Common myeloid progenitor, CD34-positive (primary cell): ENCODE results near the gene ASB3.

Experiments used
- CTCF ChIA-PET: fragments of 350-600 bp; sonication (Branson Sonifier 250); formaldehyde crosslinking; loops from one replicate; lab custom pipeline; 2021; ENCODE audit warnings: antibody characterized with exemption; lab: Charles Lee
- POLR2A ChIA-PET: fragments of 350-600 bp; sonication (Branson Sonifier 250); formaldehyde crosslinking; loops from one replicate; lab custom pipeline; 2021; ENCODE audit warnings: antibody characterized with exemption; lab: Charles Lee
- DNase-seq, 3 donors: peaks; one replicate each; pipeline versions ENCODE4 v3.0.0 to v3.0.0-alpha.2; 2013
- H3K27ac ChIP-seq, 2 experiments: 1 replicate in 1 of 2; 2 replicates in 1 of 2; pipeline ENCODE4 v1.7.0; 2013; ENCODE audit warnings: inconsistent platforms in 2 of 2, low read length in 2 of 2, mild to moderate bottlenecking in 2 of 2, low read depth in 1 of 2, moderate library complexity in 1 of 2; ENCODE audit not compliant: severe bottlenecking in 2 of 2, insufficient read depth in 1 of 2, poor library complexity in 1 of 2
- H3K27me3 ChIP-seq, 5 experiments: replicated peaks in 2 of 5; 1 replicate in 3 of 5; 2 replicates in 2 of 5; pipeline versions ENCODE4 v1.6.1 to v1.7.0; 2013; ENCODE audit warnings: low read length in 4 of 5, mild to moderate bottlenecking in 2 of 5, moderate library complexity in 2 of 5, inconsistent platforms in 1 of 5; ENCODE audit not compliant: insufficient read depth in 5 of 5, control insufficient read depth in 4 of 5
- H3K36me3 ChIP-seq, 4 experiments: 1 replicate in 2 of 4; 2 replicates in 2 of 4; pipeline versions ENCODE4 v1.6.1 to v1.7.0; 2013; ENCODE audit warnings: low read length in 3 of 4, control low read depth in 1 of 4, mild to moderate bottlenecking in 1 of 4; ENCODE audit not compliant: control insufficient read depth in 4 of 4, insufficient read depth in 4 of 4
- H3K4me1 ChIP-seq, 4 experiments: 1 replicate in 3 of 4; 2 replicates in 1 of 4; pipeline versions ENCODE4 v1.6.1 to v1.7.1; 2013; ENCODE audit warnings: low read length in 3 of 4, mild to moderate bottlenecking in 3 of 4, control low read depth in 1 of 4, inconsistent platforms in 1 of 4, moderate library complexity in 1 of 4; ENCODE audit not compliant: control insufficient read depth in 4 of 4, insufficient read depth in 4 of 4; ENCODE audit errors: control extremely low read depth in 1 of 4
- H3K4me3 ChIP-seq, 7 experiments: 1 replicate in 4 of 7; 2 replicates in 3 of 7; pipeline versions ENCODE4 v1.5.1 to v1.7.0; 2013; ENCODE audit warnings: mild to moderate bottlenecking in 7 of 7, low read length in 6 of 7, moderate library complexity in 6 of 7, inconsistent platforms in 2 of 7, low read depth in 2 of 7, control low read depth in 1 of 7; ENCODE audit not compliant: insufficient read depth in 4 of 7, control insufficient read depth in 1 of 7; ENCODE audit errors: extremely low read depth in 1 of 7
- H3K9me3 ChIP-seq, 5 experiments: 1 replicate in 4 of 5; 2 replicates in 1 of 5; pipeline versions ENCODE4 v1.6.1 to v1.7.1; 2013; ENCODE audit warnings: low read length in 4 of 5, mild to moderate bottlenecking in 2 of 5, inconsistent platforms in 1 of 5, low read depth in 1 of 5, moderate library complexity in 1 of 5; ENCODE audit not compliant: control insufficient read depth in 4 of 5, insufficient read depth in 2 of 5; ENCODE audit errors: control extremely low read depth in 1 of 5
- WGBS: methylation state at CpG from one replicate; pipeline ENCODE4 v1.1.5; 2013; ENCODE audit not compliant: insufficient coverage; 5-methylcytosine and 5-hydroxymethylcytosine counted together

The ASB3 gene

GRCh38 chr2:53778536-53779162 is 8.1 kb downstream of the ASB3 start:
- CTCF ChIA-PET = interaction anchor here (2.6 kb wide), 1 partner anchor 11 kb away, joined by 13 read pairs; the partner anchor contains the start of gene CHAC2
- no CpG with 5 or more reads among the region's 5 CpGs for WGBS
- H3K27me3 ChIP-seq = no peaks in the 10 kb centered on the region
- H3K27ac ChIP-seq = no peak overlapping the region
- H3K9me3 ChIP-seq = no peaks in the 10 kb centered on the region
- H3K4me3 ChIP-seq = no peak overlapping the region
- H3K4me1 ChIP-seq = peaks cover 0 to 4% (median 2%) of the 10 kb centered on the region in 4 experiments
- H3K36me3 ChIP-seq = peaks cover 8 to 21% (median 20%) of the 10 kb centered on the region in 4 experiments
- peak; percentile 19 to 75 (median 62) for DNase-seq
- POLR2A ChIA-PET = interaction anchor here (0.6 to 1.5 kb wide), 2 partner anchors 11 to 80 kb away, joined by 3 read pairs; partner anchors contain the start of gene CHAC2

- no peaks in the 10 kb centered on the region for H3K9me3 ChIP-seq
- ChIA-PET POLR2A (interaction anchor here (1.7 kb wide), 1 partner anchor 9 kb away, joined by 7 read pairs; the partner anchor contains the start of gene CHAC2), CTCF (interaction anchor here (0.8 to 1.5 kb wide), 4 partner anchors 8 to 62 kb away, joined by 3 to 6 read pairs (median 4); partner anchors contain the start of genes ASB3, CHAC2 and ERLEC1)
- 50% methylated on average over 1 of the region's 1 CpG for WGBS
- H3K4me3 ChIP-seq = no peak overlapping the region
- H3K27ac ChIP-seq = no peak overlapping the region
- peaks cover 0 to 2% (median 0%) of the 10 kb centered on the region in 4 experiments for H3K4me1 ChIP-seq
- no peaks in the 10 kb centered on the region for H3K27me3 ChIP-seq
- DNase-seq = no peak
- peaks cover 8 to 20% (median 17%) of the 10 kb centered on the region in 4 experiments for H3K36me3 ChIP-seq
These were observed 9.6 kb downstream of the ASB3 start for GRCh38 chr2:53777134-53777533.

- ChIA-PET POLR2A (interaction anchor here (2.9 kb wide), 1 partner anchor 16 kb away, joined by 14 read pairs; the partner anchor contains the start of genes ASB3 and ERLEC1), CTCF (interaction anchor here (0.8 kb wide), 1 partner anchor 15 kb away, joined by 4 read pairs; no protein-coding TSS in a partner anchor)
- DNase-seq = peak; percentile 25 to 63 (median 43)
- Histone ChIP-seq H3K9me3 (no peaks in the 10 kb centered on the region), H3K27me3 (no peaks in the 10 kb centered on the region), H3K27ac (no peak overlapping the region), H3K36me3 (peaks cover 0 to 8% (median 2%) of the 10 kb centered on the region in 4 experiments), H3K4me1 (peaks cover 3 to 23% (median 14%) of the 10 kb centered on the region in 4 experiments), H3K4me3 (no peak overlapping the region)
- no CpG with 5 or more reads among the region's 4 CpGs for WGBS
These were observed 16.5 kb downstream of the ASB3 start for GRCh38 chr2:53770264-53770663.

GRCh38 chr2:53769318-53769945 is 17.3 kb downstream of the ASB3 start:
- 96% methylated on average over 11 of the region's 15 CpGs for WGBS
- H3K9me3 ChIP-seq = no peaks in the 10 kb centered on the region
- DNase-seq = no peak
- H3K4me3 ChIP-seq = peak overlapping the region in 1 of 7 experiments; percentile 89
- peaks cover 0 to 13% (median 3%) of the 10 kb centered on the region in 4 experiments for H3K36me3 ChIP-seq
- peaks cover 3 to 23% (median 14%) of the 10 kb centered on the region in 4 experiments for H3K4me1 ChIP-seq
- no peaks in the 10 kb centered on the region for H3K27me3 ChIP-seq
- POLR2A ChIA-PET = interaction anchor here (2.9 kb wide), 1 partner anchor 17 kb away, joined by 14 read pairs; the partner anchor contains the start of genes ASB3 and ERLEC1
- CTCF ChIA-PET = interaction anchor here (0.9 kb wide), 1 partner anchor 55 kb away, joined by 3 read pairs; no protein-coding TSS in a partner anchor
- H3K27ac ChIP-seq = no peak overlapping the region

- H3K36me3 ChIP-seq = peaks cover 2 to 13% (median 4%) of the 10 kb centered on the region in 4 experiments
- peak overlapping the region; percentile 79 to 95 (median 87) for H3K4me3 ChIP-seq
- ChIA-PET CTCF (interaction anchor here (0.6 to 2.5 kb wide), 7 partner anchors 8 to 29 kb away, joined by 3 to 14 read pairs (median 4); partner anchors contain the start of genes ASB3 and ERLEC1), POLR2A (interaction anchor here (1.1 to 2.7 kb wide), 3 partner anchors 8 to 19 kb away, joined by 3 to 22 read pairs (median 7); partner anchors contain the start of genes ASB3 and ERLEC1)
- no peak for DNase-seq
- peaks cover 3 to 23% (median 14%) of the 10 kb centered on the region in 4 experiments for H3K4me1 ChIP-seq
- H3K27me3 ChIP-seq = no peaks in the 10 kb centered on the region
- under 1% methylated on average over 11 of the region's 12 CpGs for WGBS
- H3K27ac ChIP-seq = peak overlapping the region; percentile 77 to 90
- no peaks in the 10 kb centered on the region for H3K9me3 ChIP-seq
These were observed 18.6 kb downstream of the ASB3 start for GRCh38 chr2:53768242-53768542.

GRCh38 chr2:53767405-53768241 is 19.1 kb downstream of the ASB3 start, which contains the start of gene CHAC2:
CHAC2 (plus strand) TSS chr2:53767804; CDS start chr2:53767887, 83 bp downstream.
- Histone ChIP-seq H3K36me3 (peaks cover 6 to 16% (median 10%) of the 10 kb centered on the region in 4 experiments), H3K4me3 (peak within 1 kb of the TSS; percentile 79 to 95 (median 87)), H3K9me3 (no peaks in the 10 kb centered on the region), H3K27ac (peak within 1 kb of the TSS; percentile 77 to 90), H3K4me1 (peaks cover 3 to 23% (median 14%) of the 10 kb centered on the region in 4 experiments), H3K27me3 (no peaks in the 10 kb centered on the region)
- ChIA-PET CTCF (interaction anchor here (1.2 to 2.5 kb wide), 8 partner anchors 9 to 30 kb away, joined by 3 to 14 read pairs (median 4); partner anchors contain the start of genes ASB3 and ERLEC1), POLR2A (interaction anchor here (0.9 to 2.7 kb wide), 4 partner anchors 9 to 19 kb away, joined by 3 to 22 read pairs (median 5); partner anchors contain the start of genes ASB3 and ERLEC1)
- WGBS = under 1% methylated on average over 30 of the region's 46 CpGs
- peak; percentile 85 to 95 (median 94) for DNase-seq
